HCT116 (cell line): ENCODE results near the gene PRKG1. TPM values are rescaled to one million over a fixed set of nuclear protein-coding genes. Genes with fewer than 3 reads are reported as not detected.

ENCODE experiments used
- ATAC-seq: fragments of 200-7000 bp; cut with Tn5 transposase; 2 replicates; pipeline ENCODE4 v1.9.1; 2020; ENCODE audit warnings: mild to moderate bottlenecking, moderate library complexity
- BruUV-seq: library from RNA; stranded (reverse); fragments of 400-500 nt; replicated peaks from 2 replicates; lab custom pipeline; 2021; lab: Mats Ljungman, UMichigan
- CTCF ChIA-PET: fragments of 300-600 bp; sonication (Branson Sonifier 250); formaldehyde crosslinking; loops from one replicate; lab custom pipeline; 2021; ENCODE audit warnings: antibody characterized with exemption; lab: Charles Lee
- POLR2A ChIA-PET: fragments of 300-600, 350-600 bp; sonication (Branson Sonifier 250); formaldehyde crosslinking; loops from one replicate; lab custom pipeline; 2021; ENCODE audit warnings: antibody characterized with exemption; lab: Charles Lee
- RAD21 ChIA-PET, 2 experiments: fragments of 300-600 bp; sonication (Branson Sonifier 250); formaldehyde crosslinking; loops; one replicate each; lab custom pipeline; 2023; ENCODE audit warnings: low total read pairs in 2 of 2; ENCODE audit not compliant: uncharacterized antibody in 2 of 2, unreplicated experiment in 2 of 2, low non-redundant PET in 1 of 2; lab: Charles Lee
- DNase-seq: peaks from one replicate; pipeline ENCODE4 v3.0.0-alpha.2; 2010; ENCODE audit warnings: low read depth, low spot score
- H2AFZ ChIP-seq: fragments of 200-600 bp; shearing (Covaris generic), sonication (generic); 2 replicates; pipeline ENCODE4 v1.6.1; 2017; ENCODE audit warnings: low read depth, mixed run types, mixed read lengths, antibody characterized with exemption, low read length; ENCODE audit not compliant: poor library complexity, severe bottlenecking
- H3K27ac ChIP-seq: 2 replicates; pipeline ENCODE4 v1.5.1; 2012; ENCODE audit warnings: low read depth, low read length
- H3K27me3 ChIP-seq: fragments of 200-600 bp; sonication (generic); 2 replicates; pipeline ENCODE4 v1.6.1; 2016; ENCODE audit warnings: mixed run types, low read length, mixed read lengths; ENCODE audit not compliant: insufficient read depth
- H3K36me3 ChIP-seq, 2 experiments: fragments of 200-500 bp in 1 of 2; fragments of 200-600 bp in 1 of 2; sonication (Bioruptor generic) in 1 of 2; sonication (generic) in 1 of 2; 2 replicates each; pipeline versions ENCODE4 v1.5.1 to v1.6.1; 2014 to 2016; ENCODE audit warnings: low read length in 2 of 2, inconsistent platforms in 1 of 2, mixed read lengths in 1 of 2, mixed run types in 1 of 2; ENCODE audit not compliant: insufficient read depth in 2 of 2, control insufficient read depth in 1 of 2
- H3K4me1 ChIP-seq, 2 experiments: fragments of 200-600 bp in 1 of 2; sonication (generic) in 1 of 2; 2 replicates each; pipeline versions ENCODE4 v1.5.1 to v1.6.1; 2012 to 2017; ENCODE audit warnings: low read length in 2 of 2, inconsistent platforms in 1 of 2, mild to moderate bottlenecking in 1 of 2, mixed read lengths in 1 of 2, mixed run types in 1 of 2, moderate library complexity in 1 of 2; ENCODE audit not compliant: insufficient read depth in 2 of 2, control insufficient read depth in 1 of 2
- H3K4me2 ChIP-seq: fragments of 200-600 bp; sonication (generic); 2 replicates; pipeline ENCODE4 v1.6.1; 2017; ENCODE audit warnings: mixed run types, low read length, mixed read lengths
- H3K4me3 ChIP-seq, 2 experiments: fragments of 200-600 bp in 1 of 2; sonication (generic) in 1 of 2; replicated peaks in 1 of 2; 2 replicates each; pipeline ENCODE4 v1.5.1; 2011 to 2016; ENCODE audit warnings: low read length in 2 of 2, control low read depth in 1 of 2, low read depth in 1 of 2, mild to moderate bottlenecking in 1 of 2, mixed read lengths in 1 of 2, mixed run types in 1 of 2
- H3K79me2 ChIP-seq: fragments of 200-600 bp; sonication (generic); 2 replicates; pipeline ENCODE4 v1.6.1; 2017; ENCODE audit warnings: mild to moderate bottlenecking, mixed run types, low read length, moderate library complexity, mixed read lengths; ENCODE audit not compliant: insufficient read depth
- H3K9ac ChIP-seq: fragments of 200-600 bp; sonication (generic); 2 replicates; pipeline ENCODE4 v1.6.1; 2016; ENCODE audit warnings: low read length, mixed read lengths
- H3K9me2 ChIP-seq: fragments of 200-600 bp; sonication (generic), shearing (Covaris generic); 2 replicates; pipeline ENCODE4 v1.6.1; 2017; ENCODE audit warnings: mixed run types, mild to moderate bottlenecking, moderate library complexity; ENCODE audit not compliant: insufficient read depth
- H3K9me3 ChIP-seq, 2 experiments: fragments of 200-500 bp in 1 of 2; fragments of 200-600 bp in 1 of 2; sonication (Bioruptor generic) in 1 of 2; sonication (generic) in 1 of 2; 2 replicates each; pipeline ENCODE4 v1.6.1; 2014 to 2017; ENCODE audit warnings: low read length in 2 of 2, mixed read lengths in 2 of 2, inconsistent platforms in 1 of 2, low read depth in 1 of 2, mild to moderate bottlenecking in 1 of 2, mixed run types in 1 of 2, moderate library complexity in 1 of 2; ENCODE audit not compliant: control insufficient read depth in 1 of 2, insufficient read depth in 1 of 2
- H4K20me1 ChIP-seq: fragments of 200-600 bp; sonication (generic), shearing (Covaris generic); 2 replicates; pipeline ENCODE4 v1.6.1; 2017; ENCODE audit warnings: mixed run types, mild to moderate bottlenecking, moderate library complexity; ENCODE audit not compliant: insufficient read depth
- ATF3 ChIP-seq: IDR thresholded peaks from 2 replicates; pipeline ENCODE4 v1.6.1; 2012
- CBX3 ChIP-seq: IDR thresholded peaks from 2 replicates; pipeline ENCODE4 v1.6.1; 2012; ENCODE audit warnings: low read depth
- CEBPB ChIP-seq: IDR thresholded peaks from 2 replicates; pipeline ENCODE4 v1.6.1; 2012; ENCODE audit warnings: low read depth
- EGR1 ChIP-seq: IDR thresholded peaks from 2 replicates; pipeline ENCODE4 v1.6.1; 2012; ENCODE audit warnings: low read depth
- EZH2 ChIP-seq: fragments of 200-600 bp; sonication (generic); IDR thresholded peaks from 2 replicates; pipeline ENCODE4 v1.6.1; 2017; ENCODE audit warnings: antibody characterized with exemption, mixed run types
- EZH2phosphoT487 ChIP-seq: fragments of 200-600 bp; IDR thresholded peaks from 2 replicates; pipeline ENCODE4 v1.6.1; 2018; ENCODE audit warnings: antibody characterized with exemption, borderline replicate concordance
- FOSL1 ChIP-seq: IDR thresholded peaks from 2 replicates; pipeline ENCODE4 v1.6.1; 2012; ENCODE audit warnings: low read depth
- MAX ChIP-seq: IDR thresholded peaks from 2 replicates; pipeline ENCODE4 v1.6.1; 2012
- POLR2A ChIP-seq: IDR thresholded peaks from 2 replicates; pipeline ENCODE4 v1.7.0; 2011; ENCODE audit warnings: borderline replicate concordance; ENCODE audit not compliant: insufficient read depth, insufficient read length; ENCODE audit errors: extremely low read depth
- RAD21 ChIP-seq: IDR thresholded peaks from 2 replicates; pipeline ENCODE4 v1.6.1; 2012; ENCODE audit warnings: low read depth, mild to moderate bottlenecking
- REST ChIP-seq: IDR thresholded peaks from 2 replicates; pipeline ENCODE4 v1.6.1; 2012; ENCODE audit warnings: low read depth
- SIN3A ChIP-seq: IDR thresholded peaks from 2 replicates; pipeline ENCODE4 v1.6.1; 2012; ENCODE audit warnings: low read depth
- SP1 ChIP-seq: IDR thresholded peaks from 2 replicates; pipeline ENCODE4 v1.6.1; 2012; ENCODE audit warnings: low read depth
- ZBTB33 ChIP-seq: IDR thresholded peaks from 2 replicates; pipeline ENCODE4 v1.6.1; 2011; ENCODE audit warnings: mild to moderate bottlenecking, low read length, moderate library complexity; ENCODE audit not compliant: insufficient replicate concordance; ENCODE audit errors: extremely low read depth
- ZNF274 ChIP-seq: fragments of 200-500 bp; sonication (Bioruptor generic); IDR thresholded peaks from 2 replicates; pipeline ENCODE4 v1.6.1; 2014; ENCODE audit warnings: mild to moderate bottlenecking, low read depth, low read length, inconsistent platforms
- intact Hi-C: fragments of 100-400 bp; cut with micrococcal nuclease; formaldehyde crosslinking; loops from 2 replicates; pipeline ENCODE4 v1.10.0; 2022
- total RNA-seq: library from RNA; stranded (reverse); gene quantifications from one replicate; pipeline ENCODE4 v1.2.1, GENCODE V29; 2021; ENCODE audit not compliant: unreplicated experiment

Gene PRKG1
- total RNA-seq, 1 experiment from 2014 or later = 1.4 TPM

GRCh38 chr10:51291961-51292360 lies 217.7 kb downstream of the PRKG1 start:
- no peak overlapping the region for H2AFZ ChIP-seq
- H3K27ac ChIP-seq = no peak overlapping the region
- BruUV-seq = no TSS peak
- no peaks in the 10 kb centered on the region for H3K9me2 ChIP-seq
- H3K79me2 ChIP-seq = no peaks in the 10 kb centered on the region
- H3K9me3 ChIP-seq = no peaks in the 10 kb centered on the region
- ChIA-PET POLR2A (no interaction called here), CTCF (no interaction called here), RAD21 (no interaction called here)
- no peak overlapping the region for H3K4me3 ChIP-seq
- H4K20me1 ChIP-seq = no peaks in the 10 kb centered on the region
- ATAC-seq (no peak), DNase-seq (no peak)
- H3K9ac ChIP-seq = no peak overlapping the region
- peaks cover 9% of the 10 kb centered on the region; the same call in 1 of the 2 replicates for H3K27me3 ChIP-seq
- no peak for TF ChIP-seq FOSL1
- no peak for TF ChIP-seq MAX
- TF ChIP-seq EZH2 = no peak
- TF ChIP-seq RAD21 = no peak
- no peak for TF ChIP-seq POLR2A
- TF ChIP-seq ATF3 = no peak
- no peak for TF ChIP-seq EGR1
- no peak for TF ChIP-seq EZH2phosphoT487
- TF ChIP-seq CBX3 = no peak
- TF ChIP-seq REST = no peak
- no peak for TF ChIP-seq SIN3A
- no peak for TF ChIP-seq ZNF274
- TF ChIP-seq CEBPB = no peak
- TF ChIP-seq SP1 = no peak
- TF ChIP-seq ZBTB33 = no peak
- no peaks in the 10 kb centered on the region for H3K36me3 ChIP-seq
- H3K4me2 ChIP-seq = no peak overlapping the region
- intact Hi-C loops = no loop called here
- no peaks in the 10 kb centered on the region for H3K4me1 ChIP-seq
